SK-N-SH (cell line): Measurements from ENCODE around the gene KLC4. TPM values are rescaled to one million over a fixed set of nuclear protein-coding genes. Genes with fewer than 3 reads are reported as not detected.

Source experiments
- CTCF ChIA-PET: fragments of 300-600, 350-600 bp; formaldehyde crosslinking; extraction: SDS; loops from one replicate; lab custom pipeline; 2021; lab: Yijun Ruan, JAX
- POLR2A ChIA-PET: fragments of 350-600 bp; sonication (Branson Sonifier 250); formaldehyde crosslinking; extraction: SDS; loops from one replicate; lab custom pipeline; 2020; ENCODE audit warnings: antibody characterized with exemption, inconsistent platforms; lab: Yijun Ruan, JAX
- DNase-seq: peaks from one replicate; pipeline ENCODE4 v3.0.0; 2012
- H2AFZ ChIP-seq: fragments of 200-600 bp; sonication (generic); 2 replicates; pipeline ENCODE4 v1.8.1; 2016; ENCODE audit warnings: antibody characterized with exemption, mild to moderate bottlenecking, low read depth
- H3F3A ChIP-seq: fragments of 200-600 bp; sonication (generic); replicated peaks from 2 replicates; pipeline ENCODE3; 2016; ENCODE audit warnings: antibody characterized with exemption, mild to moderate bottlenecking; ENCODE audit not compliant: insufficient read depth
- H3K27ac ChIP-seq, 2 experiments: fragments of 200-500 bp in 1 of 2; fragments of 200-600 bp in 1 of 2; sonication (Bioruptor generic) in 1 of 2; sonication (generic), shearing (Covaris generic) in 1 of 2; 2 replicates each; pipeline versions ENCODE4 v1.5.1 to v1.6.1; 2014 to 2016; ENCODE audit warnings: low read depth in 2 of 2, inconsistent platforms in 1 of 2, low read length in 1 of 2, mild to moderate bottlenecking in 1 of 2, mixed read lengths in 1 of 2
- H3K27me3 ChIP-seq: fragments of 200-600 bp; sonication (generic), shearing (Covaris generic); 2 replicates; pipeline ENCODE4 v1.6.1; 2016; ENCODE audit warnings: mixed run types; ENCODE audit not compliant: insufficient read depth
- H3K36me3 ChIP-seq, 2 experiments: fragments of 200-500 bp in 1 of 2; fragments of 200-600 bp in 1 of 2; sonication (Bioruptor generic) in 1 of 2; sonication (generic) in 1 of 2; replicated peaks in 1 of 2; 2 replicates each; pipeline versions ENCODE3 to v1.5.1; 2014 to 2016; ENCODE audit warnings: low read length in 1 of 2, mild to moderate bottlenecking in 1 of 2; ENCODE audit not compliant: insufficient read depth in 2 of 2, control insufficient read depth in 1 of 2
- H3K4me1 ChIP-seq, 2 experiments: fragments of 200-500 bp in 1 of 2; fragments of 200-600 bp in 1 of 2; sonication (Bioruptor generic) in 1 of 2; sonication (generic), shearing (Covaris generic) in 1 of 2; 2 replicates each; pipeline versions ENCODE4 v1.5.1 to v1.6.1; 2014 to 2016; ENCODE audit warnings: low read depth in 1 of 2, low read length in 1 of 2, mixed run types in 1 of 2; ENCODE audit not compliant: insufficient read depth in 2 of 2, control insufficient read depth in 1 of 2
- H3K4me2 ChIP-seq: fragments of 200-600 bp; sonication (generic), shearing (Covaris generic); 2 replicates; pipeline ENCODE4 v1.6.1; 2017; ENCODE audit warnings: mixed run types
- H3K4me3 ChIP-seq, 2 experiments: fragments of 200-500 bp in 1 of 2; fragments of 200-600 bp in 1 of 2; sonication (Bioruptor generic) in 1 of 2; sonication (generic), shearing (Covaris generic) in 1 of 2; 2 replicates each; pipeline versions ENCODE4 v1.5.1 to v1.8.1; 2014 to 2016; ENCODE audit warnings: low read depth in 2 of 2, inconsistent platforms in 1 of 2, low read length in 1 of 2, mild to moderate bottlenecking in 1 of 2, mixed read lengths in 1 of 2, moderate library complexity in 1 of 2
- H3K79me2 ChIP-seq: fragments of 200-600 bp; sonication (generic); 2 replicates; pipeline ENCODE4 v1.8.1; 2017; ENCODE audit warnings: mild to moderate bottlenecking; ENCODE audit not compliant: insufficient read depth
- H3K9ac ChIP-seq: fragments of 200-600 bp; sonication (generic); 2 replicates; pipeline ENCODE4 v1.6.1; 2017; ENCODE audit warnings: mixed run types
- H3K9me2 ChIP-seq: fragments of 200-600 bp; sonication (generic); 2 replicates; pipeline ENCODE4 v1.6.1; 2017; ENCODE audit warnings: mixed run types
- H3K9me3 ChIP-seq: fragments of 200-600 bp; sonication (generic); 2 replicates; pipeline ENCODE4 v1.6.1; 2017; ENCODE audit warnings: mixed run types, mild to moderate bottlenecking, moderate library complexity
- H4K20me1 ChIP-seq: fragments of 200-600 bp; sonication (generic); 2 replicates; pipeline ENCODE4 v1.6.1; 2017; ENCODE audit warnings: mild to moderate bottlenecking, mixed run types; ENCODE audit not compliant: insufficient read depth
- CTCF ChIP-seq: fragments of 200-600 bp; sonication (generic); IDR thresholded peaks from 2 replicates; pipeline ENCODE4 v1.6.1; 2017; ENCODE audit warnings: antibody characterized with exemption, mild to moderate bottlenecking, moderate library complexity
- EZH2phosphoT487 ChIP-seq: fragments of 200-600 bp; sonication (generic); IDR thresholded peaks from 2 replicates; pipeline ENCODE4 v1.6.1; 2017; ENCODE audit warnings: low read depth, mixed run types, mild to moderate bottlenecking, antibody characterized with exemption, moderate library complexity, borderline replicate concordance
- FOSL2 ChIP-seq: IDR thresholded peaks from 2 replicates; pipeline ENCODE4 v1.4.0; 2012; ENCODE audit warnings: low read depth, mild to moderate bottlenecking, moderate library complexity, borderline replicate concordance
- FOXM1 ChIP-seq: IDR thresholded peaks from 2 replicates; pipeline ENCODE4 v1.4.0; 2012; ENCODE audit warnings: low read depth, mild to moderate bottlenecking
- GATA2 ChIP-seq: sonication (generic); formaldehyde crosslinking; IDR thresholded peaks from 2 replicates; pipeline ENCODE4 v1.5.0; 2020; ENCODE audit warnings: mild to moderate bottlenecking, missing genetic modification reagents
- MAX ChIP-seq: IDR thresholded peaks from 2 replicates; pipeline ENCODE4 v1.4.0; 2012; ENCODE audit warnings: low read depth
- NFIC ChIP-seq: IDR thresholded peaks from 2 replicates; pipeline ENCODE4 v1.4.0; 2012; ENCODE audit warnings: borderline replicate concordance
- NRF1 ChIP-seq: IDR thresholded peaks from 2 replicates; pipeline ENCODE4 v1.6.1; 2012; ENCODE audit warnings: low read depth, mild to moderate bottlenecking, low read length
- POLR2AphosphoS5 ChIP-seq: IDR thresholded peaks from 2 replicates; pipeline ENCODE4 v1.6.1; 2012; ENCODE audit warnings: low read depth, low read length
- RAD21 ChIP-seq: IDR thresholded peaks from 2 replicates; pipeline ENCODE4 v1.6.1; 2012; ENCODE audit warnings: mild to moderate bottlenecking, low read length
- RCOR1 ChIP-seq: fragments of 150-350 bp; IDR thresholded peaks from 2 replicates; pipeline ENCODE4 v1.6.1; 2017; ENCODE audit warnings: antibody characterized with exemption, low read length
- RFX5 ChIP-seq: IDR thresholded peaks from 2 replicates; pipeline ENCODE4 v1.6.1; 2012; ENCODE audit warnings: mild to moderate bottlenecking, improper control_type of control experiment, low read length
- RXRA ChIP-seq: IDR thresholded peaks from 2 replicates; pipeline ENCODE4 v1.4.0; 2012; ENCODE audit warnings: low read depth, mild to moderate bottlenecking, borderline replicate concordance
- SIN3A ChIP-seq: IDR thresholded peaks from 2 replicates; pipeline ENCODE4 v1.6.1; 2012; ENCODE audit warnings: low read depth, mild to moderate bottlenecking, low read length, moderate library complexity, borderline replicate concordance
- TAF1 ChIP-seq: IDR thresholded peaks from 2 replicates; pipeline ENCODE4 v1.6.1; 2012; ENCODE audit warnings: low read depth, mild to moderate bottlenecking, low read length, moderate library complexity, borderline replicate concordance
- TCF12 ChIP-seq: IDR thresholded peaks from 2 replicates; pipeline ENCODE4 v1.4.0; 2012
- TEAD4 ChIP-seq: IDR thresholded peaks from 2 replicates; pipeline ENCODE4 v1.4.0; 2012; ENCODE audit warnings: mild to moderate bottlenecking, borderline replicate concordance; ENCODE audit not compliant: insufficient read depth
- USF2 ChIP-seq: fragments of 150-350 bp; IDR thresholded peaks from 2 replicates; pipeline ENCODE4 v1.6.1; 2017; ENCODE audit warnings: antibody characterized with exemption, low read length, low read depth, borderline replicate concordance
- YY1 ChIP-seq: IDR thresholded peaks from 2 replicates; pipeline ENCODE4 v1.4.0; 2012; ENCODE audit warnings: low read depth, mild to moderate bottlenecking
- WGBS: methylation state at CpG from one replicate; pipeline ENCODE4 v1.1.6; 2017; ENCODE audit warnings: low lambda C conversion rate; 5-methylcytosine and 5-hydroxymethylcytosine counted together
- polyA plus RNA-seq, 3 experiments: library from polyadenylated mRNA; depleted of rRNA; stranded (reverse); fragments of >200 nt; gene quantifications; 2 replicates each; pipeline ENCODE4 v1.2.3, GENCODE V29; 2012

KLC4 gene
- polyA plus RNA-seq, 1 of the 3 experiments (the other 2 are of a cell fraction) = 17.5 TPM

GRCh38 chr6:43119482-43119881, 60.1 kb downstream of the KLC4 start (continued):
- no peak for TF ChIP-seq GATA2 (CRISPR knock-in tag)

- Histone ChIP-seq H3K9me2 (no peaks in the 10 kb centered on the region), H3K4me2 (peak overlapping the region; percentile 74), H4K20me1 (no peaks in the 10 kb centered on the region), H3K36me3 (no peaks in the 10 kb centered on the region), H3K4me3 (no peak overlapping the region), H3K27ac (peak overlapping the region; percentile 91 to 99), H3K9me3 (no peaks in the 10 kb centered on the region), H3K79me2 (peaks cover 80% of the 10 kb centered on the region), H3F3A (peaks cover 40% of the 10 kb centered on the region), H3K9ac (peak overlapping the region; percentile 87; the same call in 1 of the 2 replicates), H2AFZ (no peak overlapping the region), H3K27me3 (no peaks in the 10 kb centered on the region), H3K4me1 (peaks cover 53 to 68% of the 10 kb centered on the region in 2 experiments)
- no peak for DNase-seq
- no peak for TF ChIP-seq TAF1
- no peak for TF ChIP-seq TEAD4
- TF ChIP-seq RFX5 = no peak
- no peak for TF ChIP-seq GATA2 (CRISPR knock-in tag)
- no peak for TF ChIP-seq YY1
- TF ChIP-seq USF2 = no peak
- no peak for TF ChIP-seq POLR2AphosphoS5
- no peak for TF ChIP-seq FOXM1
- ChIA-PET CTCF (interaction anchor here (1.2 to 1.5 kb wide), 3 partner anchors 10 to 42 kb away, joined by 3 to 5 read pairs (median 3); no protein-coding TSS in a partner anchor), POLR2A (no interaction called here)
- 89% methylated on average over 9 of the region's 9 CpGs for WGBS
Measured at GRCh38 chr6:43120101-43120763, 60.8 kb downstream of the KLC4 start.

GRCh38 chr6:43120944-43121913, 61.8 kb downstream of the KLC4 start:
- CTCF ChIA-PET = interaction anchor here (0.9 to 1.5 kb wide), 3 partner anchors 7 to 43 kb away, joined by 3 to 5 read pairs (median 3); no protein-coding TSS in a partner anchor
- no peak overlapping the region for H2AFZ ChIP-seq
- peak; percentile 61 for TF ChIP-seq TCF12
- TF ChIP-seq MAX = peak; percentile 86
- peak; percentile 66; the same call in 1 of the 2 replicates for TF ChIP-seq FOSL2
- no peak for TF ChIP-seq RAD21
- no peak for TF ChIP-seq GATA2 (CRISPR knock-in tag)
- no peak for TF ChIP-seq TAF1
- no peak for TF ChIP-seq RCOR1
- no peak for TF ChIP-seq RXRA
- TF ChIP-seq NRF1 = no peak
- TF ChIP-seq YY1 = no peak; the same call in 1 of the 2 replicates
- no peak for TF ChIP-seq RFX5
- peak; percentile 32 for TF ChIP-seq CTCF
- peak; percentile 19; the same call in 1 of the 2 replicates for TF ChIP-seq NFIC
- no peak for TF ChIP-seq EZH2phosphoT487
- no peak for TF ChIP-seq SIN3A

More at GRCh38 chr6:43120944-43121913, 61.8 kb downstream of the KLC4 start:
- Histone ChIP-seq H3K4me1 (peaks cover 62 to 65% of the 10 kb centered on the region in 2 experiments), H3K9me3 (no peaks in the 10 kb centered on the region), H3F3A (peaks cover 40% of the 10 kb centered on the region), H3K79me2 (peaks cover 77% of the 10 kb centered on the region), H3K4me2 (peak overlapping the region; percentile 74), H3K4me3 (peak overlapping the region in 1 of 2 experiments; percentile 11; a peak in 1 of 4 replicates), H3K9ac (peak overlapping the region; percentile 87), H4K20me1 (no peaks in the 10 kb centered on the region), H3K27me3 (no peaks in the 10 kb centered on the region), H3K36me3 (no peaks in the 10 kb centered on the region), H3K27ac (peak overlapping the region; percentile 91 to 99), H3K9me2 (no peaks in the 10 kb centered on the region)
- no peak for DNase-seq
- POLR2A ChIA-PET = interaction anchor here (0.6 kb wide), 1 partner anchor 23 kb away, joined by 3 read pairs; no protein-coding TSS in a partner anchor
- 16% methylated on average over 9 of the region's 9 CpGs for WGBS
